ENCODE data around the gene PAQR7.

Gene PAQR7

GRCh38 chr1:25895365-25895990, 20.0 kb upstream of the PAQR7 start:
- no peak overlapping the region for H3K4me3 ChIP-seq (replicated peaks; ENCODE audit: low read depth, low read length)
- peak; percentile 97 for TF ChIP-seq CTCF (IDR thresholded peaks at IDR 0.05; ENCODE audit: low read depth, low read length, missing control alignments)
- peak; percentile 65 for DNase-seq (ENCODE audit: extremely low read depth, low read depth)

- no peak overlapping the region for H3K4me3 ChIP-seq (replicated peaks; ENCODE audit: low read depth, low read length)
- DNase-seq (ENCODE audit: extremely low read depth, low read depth) = no peak
- no peak for TF ChIP-seq CTCF (IDR thresholded peaks at IDR 0.05; ENCODE audit: low read depth, low read length, missing control alignments)
Observed at GRCh38 chr1:25893116-25893515, 17.6 kb upstream of the PAQR7 start.

- TF ChIP-seq CTCF (IDR thresholded peaks at IDR 0.05; ENCODE audit: low read depth, low read length, missing control alignments) = no peak
- no peak overlapping the region for H3K4me3 ChIP-seq (replicated peaks; ENCODE audit: low read depth, low read length)
Observed at GRCh38 chr1:25891606-25892005, 16.1 kb upstream of the PAQR7 start.

GRCh38 chr1:25890239-25891034, 14.9 kb upstream of the PAQR7 start:
- no peak for DNase-seq (ENCODE audit: extremely low read depth, low read depth)
- no peak for TF ChIP-seq CTCF (IDR thresholded peaks at IDR 0.05; ENCODE audit: low read depth, low read length, missing control alignments)
- H3K4me3 ChIP-seq (replicated peaks; ENCODE audit: low read depth, low read length) = no peak overlapping the region

More at GRCh38 chr1:25891606-25892005, 16.1 kb upstream of the PAQR7 start:
- no peak for DNase-seq (ENCODE audit: extremely low read depth, low read depth)

- H3K4me3 ChIP-seq (replicated peaks; ENCODE audit: low read depth, low read length) = no peak overlapping the region
- no peak for DNase-seq (ENCODE audit: extremely low read depth, low read depth)
- TF ChIP-seq CTCF (IDR thresholded peaks at IDR 0.05; ENCODE audit: low read depth, low read length, missing control alignments) = peak; percentile 42
Observed at GRCh38 chr1:25889470-25889869, 14.0 kb upstream of the PAQR7 start.

GRCh38 chr1:25888426-25888987, 13.0 kb upstream of the PAQR7 start:
- no peak for TF ChIP-seq CTCF (IDR thresholded peaks at IDR 0.05; ENCODE audit: low read depth, low read length, missing control alignments)
- no peak for DNase-seq (ENCODE audit: extremely low read depth, low read depth)
- H3K4me3 ChIP-seq (replicated peaks; ENCODE audit: low read depth, low read length) = no peak overlapping the region
